ENCODE results near the gene TMEM42.
"Not testable (repeated sequence)": the region's sequence is repeated elsewhere in the genome, so short reads cannot be mapped to it uniquely, and the experiment has no call there.

TMEM42 gene

GRCh38 chr3:44861412-44862225, at the start of gene TMEM42:
Gene TMEM42 (plus strand): TSS chr3:44861912. CDS start chr3:44861925, 13 bp downstream.
- no peak for FAIRE-seq

DNA sequence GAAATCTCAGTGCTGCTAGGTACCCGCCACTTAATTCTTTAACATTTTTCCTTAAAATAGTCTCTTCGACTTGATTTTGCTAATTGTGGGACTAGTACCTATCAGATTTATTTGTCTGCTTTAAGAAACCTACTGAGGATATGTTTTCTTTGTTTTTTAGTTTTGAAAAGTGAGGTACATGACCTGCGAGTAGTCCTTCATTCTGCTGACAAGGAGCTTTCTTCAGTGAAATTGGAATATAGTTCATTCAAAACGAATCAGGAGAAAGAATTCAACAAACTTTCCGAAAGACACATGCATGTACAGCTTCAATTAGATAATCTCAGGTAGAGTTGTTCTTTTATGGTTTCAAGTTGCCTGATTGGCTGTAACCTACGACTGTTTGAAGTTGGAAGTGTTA, 47.0 kb upstream of the TMEM42 start:
- FAIRE-seq, result no peak

DNA sequence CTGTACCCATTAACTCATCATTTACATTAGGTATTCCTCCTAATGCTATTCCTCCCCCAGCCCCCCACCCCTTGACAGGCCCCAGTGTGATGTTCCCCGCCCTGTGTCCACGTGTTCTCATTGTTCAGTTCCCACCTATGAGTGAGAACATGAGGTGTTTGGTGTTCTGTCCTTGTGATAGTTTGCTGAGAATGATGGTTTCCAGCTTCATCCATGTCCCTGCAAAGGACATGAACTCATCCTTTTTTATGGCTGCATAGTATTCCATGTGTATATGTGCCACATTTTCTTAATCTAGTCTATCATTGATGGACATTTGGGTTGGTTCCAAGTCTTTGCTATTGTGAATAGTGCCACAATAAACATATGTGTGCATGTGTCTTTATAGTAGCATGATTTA, 45.4 kb upstream of the TMEM42 start:
- not testable (repeated sequence) for FAIRE-seq

DNA sequence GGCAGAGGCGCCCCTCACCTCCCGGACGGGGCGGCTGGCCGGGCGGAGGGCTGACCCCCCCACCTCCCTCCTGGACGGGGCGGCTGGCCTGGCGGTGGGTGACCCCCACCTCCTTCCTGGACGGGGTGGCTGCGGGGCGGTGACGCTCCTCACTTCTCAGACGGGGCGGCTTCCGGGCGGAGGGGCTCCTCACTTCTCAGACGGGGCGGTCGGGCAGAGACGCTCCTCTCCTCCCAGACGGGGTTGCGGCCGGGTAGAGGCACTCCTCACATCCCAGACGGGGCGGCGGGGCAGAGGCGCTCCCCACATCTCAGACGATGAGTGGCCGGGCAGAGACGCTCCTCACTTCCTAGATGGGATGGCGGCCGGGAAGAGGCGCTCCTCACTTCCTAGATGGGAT, 40.5 kb upstream of the TMEM42 start:
- not testable (repeated sequence) for FAIRE-seq

- FAIRE-seq, result no peak
These were observed 36.3 kb upstream of the TMEM42 start for GRCh38 chr3:44825264-44825925.

GRCh38 chr3:44827196-44827595, 34.5 kb upstream of the TMEM42 start:
- no peak for FAIRE-seq

DNA sequence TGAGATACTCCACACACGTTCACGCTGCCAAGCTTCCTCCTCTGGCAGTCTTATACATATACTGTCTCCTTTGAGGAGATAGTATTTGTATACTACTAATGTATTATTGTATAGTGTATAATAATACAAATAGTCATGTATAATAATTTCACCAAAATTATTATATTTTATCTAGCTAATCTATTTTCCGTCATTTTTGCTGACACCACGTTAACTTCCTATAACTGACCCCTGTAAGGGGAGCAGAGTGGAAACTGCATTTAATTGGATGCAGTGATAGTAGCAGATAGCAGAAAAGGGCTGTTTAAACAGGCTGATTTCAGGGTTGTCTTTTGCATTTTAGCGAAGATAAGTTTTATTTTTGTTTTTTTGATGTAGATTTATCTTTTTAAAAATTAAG, 30.5 kb upstream of the TMEM42 start:
- no peak for FAIRE-seq

- FAIRE-seq, result no peak
These were observed 29.7 kb upstream of the TMEM42 start for GRCh38 chr3:44832032-44832431.

DNA sequence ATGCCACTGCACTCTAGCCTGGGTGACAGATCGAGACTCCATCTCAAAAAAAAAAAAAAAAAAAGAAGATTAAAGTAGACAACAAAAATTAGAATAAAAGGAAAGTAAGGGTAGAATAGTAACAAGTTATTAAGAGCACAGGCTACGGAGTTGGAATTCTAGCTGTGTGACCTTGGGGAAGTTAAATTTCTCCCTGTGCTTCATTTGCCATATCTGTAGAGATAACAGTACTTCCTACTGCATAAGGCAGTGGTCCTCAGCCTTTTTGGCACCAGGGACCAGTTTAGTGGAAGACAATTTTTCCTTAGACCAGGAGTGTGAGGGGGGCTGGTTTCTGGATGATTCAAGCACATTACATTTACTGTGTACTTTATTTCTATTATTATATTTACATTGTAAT, 28.7 kb upstream of the TMEM42 start:
- no peak for FAIRE-seq

DNA sequence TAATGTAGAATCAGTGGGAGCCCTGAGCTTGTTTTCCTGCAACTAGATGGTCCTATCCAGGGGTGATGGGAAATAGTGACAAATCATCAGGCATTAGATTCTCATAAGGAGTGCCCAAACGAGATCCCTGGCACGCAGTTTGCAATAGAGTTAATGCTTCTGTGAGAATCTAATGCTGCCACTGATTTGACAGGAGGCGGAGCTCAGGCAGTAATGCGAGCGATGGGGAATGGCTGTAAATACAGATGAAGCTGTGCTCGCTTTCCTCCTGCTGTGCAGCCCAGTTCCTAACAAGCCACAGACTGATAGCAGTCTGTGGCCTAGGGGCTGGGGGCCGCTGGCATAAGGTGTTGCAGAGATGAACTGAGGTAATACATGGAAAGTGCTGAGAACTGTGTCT, 28.3 kb upstream of the TMEM42 start:
- no peak for FAIRE-seq

DNA sequence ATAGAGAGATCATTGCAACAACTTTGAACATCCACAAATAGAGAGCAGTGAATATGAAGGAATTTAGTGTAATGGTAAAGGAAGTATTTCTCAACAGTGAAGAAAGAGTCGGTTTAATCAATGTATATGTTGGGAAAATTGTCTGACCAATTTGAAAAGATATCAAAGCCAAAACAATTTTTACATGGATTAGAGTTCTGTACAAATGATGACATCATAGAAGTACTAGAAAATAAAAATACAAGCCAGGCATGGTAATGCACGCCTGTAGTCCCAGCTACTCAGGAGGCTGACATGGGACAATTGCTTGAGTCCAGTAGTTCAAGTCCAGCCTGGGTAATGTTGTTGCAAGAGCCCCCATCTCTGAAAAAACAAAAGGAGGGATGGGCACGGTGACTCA, 26.0 kb upstream of the TMEM42 start:
- no peak for FAIRE-seq

DNA sequence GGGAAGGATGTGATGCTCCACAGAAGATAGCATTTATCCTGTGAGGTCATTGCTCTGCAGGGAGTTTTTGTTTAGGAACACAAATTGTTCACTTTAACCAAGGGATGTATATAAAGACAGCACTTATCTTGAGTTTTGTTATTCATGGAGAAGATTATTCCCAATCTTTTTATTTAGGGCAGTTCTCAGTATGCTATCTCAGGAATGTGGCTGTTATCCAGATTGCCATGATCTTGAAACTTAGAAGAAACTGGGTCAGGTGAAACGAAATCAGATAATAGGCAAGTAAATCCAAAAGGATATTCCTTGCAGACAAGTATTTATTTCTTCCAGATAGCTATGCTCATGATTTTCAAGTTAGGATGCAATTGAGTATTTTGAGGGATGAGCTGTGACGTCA, 19.3 kb upstream of the TMEM42 start:
- no peak for FAIRE-seq

- no peak for FAIRE-seq
These were observed 15.9 kb upstream of the TMEM42 start for GRCh38 chr3:44845528-44846520.

- no peak for FAIRE-seq
These were observed 13.1 kb upstream of the TMEM42 start for GRCh38 chr3:44848634-44849033.

DNA sequence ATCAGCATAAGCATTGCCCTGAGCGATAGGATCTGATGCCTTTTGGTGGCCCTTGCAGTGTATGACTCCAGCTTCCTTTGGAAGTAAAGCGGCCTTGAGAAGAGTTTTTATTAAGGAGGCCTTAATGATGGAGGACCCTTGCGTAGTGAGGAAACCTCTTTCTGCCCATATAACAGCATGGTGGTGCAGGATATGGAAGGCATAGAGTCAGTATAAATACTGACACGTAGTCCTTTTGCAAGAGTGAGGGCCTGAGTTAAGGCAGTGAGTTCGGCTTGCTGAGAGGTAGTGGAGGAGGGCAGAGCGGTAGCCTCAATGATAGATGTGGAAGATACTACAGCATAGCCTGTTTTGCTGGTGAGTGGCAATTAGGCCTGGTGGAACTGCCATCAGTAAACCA, 5.0 kb upstream of the TMEM42 start:
- not testable (repeated sequence) for FAIRE-seq

- no peak for FAIRE-seq
These were observed 1.6 kb upstream of the TMEM42 start for GRCh38 chr3:44860117-44860516.

DNA sequence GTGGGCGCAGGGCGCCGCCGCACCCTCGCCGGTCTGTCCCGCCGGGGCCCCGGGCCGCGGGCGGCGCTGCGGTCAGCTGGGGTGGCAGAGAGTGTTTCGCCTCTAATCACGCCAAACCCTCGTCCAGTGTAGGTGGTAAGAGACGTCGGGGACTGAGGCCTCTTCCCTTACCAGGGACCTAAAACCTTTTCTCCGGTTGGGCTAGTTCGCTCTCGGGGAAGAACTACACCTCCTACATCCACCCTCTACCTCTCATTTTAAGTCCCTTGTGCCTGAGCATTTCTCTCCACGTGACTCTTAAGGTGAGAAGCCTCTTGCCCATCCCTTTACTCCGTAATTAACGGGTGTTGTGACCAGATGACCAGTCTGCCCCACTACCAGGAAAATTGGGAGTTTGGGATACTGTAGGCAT, 520 bp downstream of the TMEM42 start:
- FAIRE-seq, result no peak

DNA sequence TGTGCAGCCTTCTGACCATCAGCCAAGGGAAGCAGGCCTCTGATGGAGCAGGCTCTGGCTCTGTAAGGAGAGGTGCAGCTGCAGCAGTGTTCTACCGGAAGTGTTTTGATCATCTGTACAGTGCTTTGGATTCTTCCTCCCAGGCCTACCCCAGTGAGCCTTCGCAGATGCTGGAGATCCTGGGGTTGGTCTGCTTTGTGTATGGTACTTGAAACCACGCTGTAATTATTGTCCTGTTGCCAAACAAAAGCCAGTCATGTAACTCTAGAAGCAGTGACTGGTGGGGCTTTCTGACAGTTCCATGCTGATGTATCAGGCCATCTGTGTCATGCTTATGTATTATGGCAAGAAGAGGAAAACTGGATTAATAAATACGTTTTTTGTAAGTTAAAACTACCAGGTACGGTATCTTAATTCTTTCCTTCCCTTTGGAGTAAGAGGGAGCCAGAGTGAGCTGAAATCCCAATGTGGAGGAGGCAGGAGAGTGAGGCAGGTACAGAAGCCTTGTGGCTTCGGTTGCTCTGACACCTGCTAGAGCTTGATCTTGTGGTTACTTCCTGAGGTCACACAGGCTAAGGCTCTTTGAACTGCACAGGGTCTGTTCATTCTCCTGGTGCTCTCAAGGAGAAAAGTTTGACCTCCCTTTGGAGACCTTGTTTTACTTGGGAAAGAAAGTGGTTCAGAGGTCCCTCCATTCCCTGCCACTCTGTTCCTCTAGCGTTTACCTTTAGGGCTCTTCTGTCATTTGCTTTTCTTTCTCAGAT, 3.7 kb downstream of the TMEM42 start:
- FAIRE-seq, result no peak

DNA sequence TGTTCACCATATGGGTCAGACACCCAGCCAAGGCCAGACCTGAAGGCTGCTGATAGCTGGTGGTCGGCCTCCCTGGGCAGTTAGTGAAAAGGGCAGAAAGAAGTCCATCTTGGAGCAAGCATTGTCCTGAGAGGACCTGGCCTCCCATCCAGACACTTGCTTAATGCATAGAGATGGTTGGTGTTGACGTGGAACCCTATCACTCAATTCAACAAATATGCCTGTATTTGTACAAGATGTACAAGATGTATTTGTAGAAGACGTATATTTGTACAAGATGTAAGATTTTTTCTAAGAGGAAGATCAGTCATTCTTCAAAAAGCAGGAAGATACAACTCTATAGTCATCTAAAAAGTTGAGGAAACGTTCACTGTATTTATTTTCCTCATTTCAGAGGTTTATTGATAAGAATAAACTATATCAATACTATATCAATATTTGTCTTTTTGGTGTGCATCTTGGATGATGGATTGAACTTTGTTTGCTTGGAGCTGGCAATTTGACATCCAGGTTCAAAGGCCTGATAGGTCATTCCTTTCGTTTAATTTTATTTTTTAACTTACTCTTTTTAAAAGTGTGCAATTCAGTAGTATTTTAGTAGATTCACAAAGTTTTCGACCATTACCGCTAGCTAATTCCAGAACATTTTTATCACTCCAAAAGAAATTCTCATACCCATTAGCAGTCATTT, 5.9 kb downstream of the TMEM42 start:
- FAIRE-seq, result no peak

GRCh38 chr3:44870375-44871061, 8.8 kb downstream of the TMEM42 start:
- FAIRE-seq, result no peak

- no peak for FAIRE-seq
These were observed 12.6 kb downstream of the TMEM42 start, which contains the start of gene TGM4 for GRCh38 chr3:44874308-44874707. Gene TGM4 (plus strand): TSS chr3:44874608. CDS start chr3:44874679, 71 bp downstream.

Measured in A204.1 (cell line).